Measurements from ENCODE around the gene CEP135. TPM values are rescaled to one million over a fixed set of nuclear protein-coding genes. Genes with fewer than 3 reads are reported as not detected.
"Not testable (repeated sequence)": the region's sequence is repeated elsewhere in the genome, so short reads cannot be mapped to it uniquely, and the experiment has no call there.

The CEP135 gene
- total RNA-seq, 2 experiments from 2014 or later, result 18.0 to 18.8 TPM

- H3K9me3 Mint-ChIP-seq; H3K36me3 Mint-ChIP-seq (ENCODE audit: low read depth); DNase-seq; H3K27me3 Mint-ChIP-seq; H3K4me1 Mint-ChIP-seq; CTCF ChIA-PET; H3K27ac Mint-ChIP-seq; POLR2A ChIA-PET; H3K4me3 Mint-ChIP-seq: not testable (repeated sequence)
Observed at GRCh38 chr4:56072730-56073129, 124.0 kb downstream of the CEP135 start.

- ChIA-PET CTCF (no interaction called here), POLR2A (no interaction called here)
- no peak overlapping the region for H3K4me3 Mint-ChIP-seq
Observed at GRCh38 chr4:56077676-56078075, 128.9 kb downstream of the CEP135 start.

DNA sequence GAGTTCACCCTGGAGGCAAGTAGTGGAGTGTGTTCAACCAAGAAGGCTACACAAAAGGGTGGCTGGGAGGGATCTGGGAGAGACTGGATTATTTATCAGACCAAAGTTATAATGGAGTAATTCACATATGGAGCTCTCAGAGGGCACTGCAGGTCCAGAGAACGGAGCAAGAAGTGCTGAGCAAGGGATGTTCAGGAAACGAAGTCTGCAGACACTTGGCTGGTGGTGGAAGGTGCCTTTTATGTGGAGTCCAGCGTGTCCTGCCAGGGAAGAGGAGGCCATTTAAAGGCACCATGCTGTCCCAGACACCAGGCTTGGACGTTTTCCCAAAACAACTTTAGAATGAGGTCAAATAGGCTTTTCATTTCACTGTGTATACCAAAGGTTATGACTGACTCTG is 130.1 kb downstream of the CEP135 start:
- H3K4me1 Mint-ChIP-seq, result no peaks in the 10 kb centered on the region
- no peak overlapping the region for H3K27ac Mint-ChIP-seq
- POLR2A ChIA-PET, result no interaction called here
- H3K9me3 Mint-ChIP-seq, result no peaks in the 10 kb centered on the region
- CTCF ChIA-PET, result no interaction called here
- DNase-seq, result no peak
- no peak overlapping the region for H3K4me3 Mint-ChIP-seq
- no peaks in the 10 kb centered on the region for H3K36me3 Mint-ChIP-seq (ENCODE audit: low read depth)
- peaks cover 5% of the 10 kb centered on the region for H3K27me3 Mint-ChIP-seq

More at GRCh38 chr4:56077676-56078075, 128.9 kb downstream of the CEP135 start:
- no peak overlapping the region for H3K27ac Mint-ChIP-seq
- no peaks in the 10 kb centered on the region for H3K36me3 Mint-ChIP-seq (ENCODE audit: low read depth)
- H3K4me1 Mint-ChIP-seq, result no peaks in the 10 kb centered on the region
- peaks cover 7% of the 10 kb centered on the region for H3K27me3 Mint-ChIP-seq
- no peak for DNase-seq
- H3K9me3 Mint-ChIP-seq, result no peaks in the 10 kb centered on the region

DNA sequence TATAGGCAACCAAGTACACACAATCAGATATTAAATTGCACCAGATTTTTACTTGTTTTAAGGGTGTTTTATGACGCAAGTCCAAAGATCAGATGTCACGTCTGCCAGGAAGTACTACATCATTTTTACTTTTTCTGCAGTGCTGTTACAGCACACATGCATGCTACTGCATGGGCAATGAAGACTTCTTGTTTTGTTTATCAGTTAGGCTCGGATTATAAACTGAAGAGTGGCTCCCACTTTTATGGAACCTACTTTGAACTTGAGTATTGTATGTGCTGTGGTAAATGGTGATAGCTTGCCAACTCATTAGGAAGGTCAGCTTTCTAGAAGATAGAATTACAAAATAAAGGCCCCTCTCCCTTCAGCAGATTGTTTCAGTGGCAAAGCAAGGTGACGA is 131.6 kb downstream of the CEP135 start:
- H3K4me1 Mint-ChIP-seq, result no peaks in the 10 kb centered on the region
- peaks cover 5% of the 10 kb centered on the region for H3K27me3 Mint-ChIP-seq
- ChIA-PET POLR2A (no interaction called here), CTCF (no interaction called here)
- DNase-seq, result no peak
- H3K9me3 Mint-ChIP-seq, result no peaks in the 10 kb centered on the region
- no peaks in the 10 kb centered on the region for H3K36me3 Mint-ChIP-seq (ENCODE audit: low read depth)
- H3K4me3 Mint-ChIP-seq, result no peak overlapping the region
- no peak overlapping the region for H3K27ac Mint-ChIP-seq

DNA sequence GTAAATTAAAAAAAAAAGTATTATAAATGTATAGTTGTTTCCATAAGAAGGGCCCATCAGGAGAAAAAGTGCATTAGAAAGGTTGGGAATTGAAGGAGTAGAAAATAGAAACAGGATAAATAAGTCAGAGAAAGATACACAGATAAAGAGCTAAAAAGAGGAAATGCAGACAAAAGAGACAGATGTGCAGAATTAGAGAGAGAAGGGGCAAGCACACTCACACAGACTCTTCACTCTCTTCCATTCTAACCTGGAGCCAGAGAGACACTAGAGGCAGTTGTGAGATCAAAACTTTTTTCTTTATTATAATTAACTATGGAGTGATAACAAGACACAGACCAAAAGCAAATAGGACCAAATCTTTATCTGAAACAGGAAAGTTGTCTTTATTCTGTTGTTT is 134.1 kb downstream of the CEP135 start:
- no peaks in the 10 kb centered on the region for H3K4me1 Mint-ChIP-seq
- H3K36me3 Mint-ChIP-seq (ENCODE audit: low read depth), result no peaks in the 10 kb centered on the region
- ChIA-PET POLR2A (no interaction called here), CTCF (interaction anchor here (1.0 kb wide), 1 partner anchor 134 kb away, joined by 3 read pairs; the partner anchor contains the start of gene CEP135)
- DNase-seq, result no peak
- H3K27me3 Mint-ChIP-seq, result peaks cover 5% of the 10 kb centered on the region
- H3K4me3 Mint-ChIP-seq, result no peak overlapping the region
- no peak overlapping the region for H3K27ac Mint-ChIP-seq
- H3K9me3 Mint-ChIP-seq, result no peaks in the 10 kb centered on the region

Other genes starting within 250 kb of the CEP135 start
- not detected for gene EXOC1L, start 129.2 kb upstream of the CEP135 start, total RNA-seq
- 10 to 100 TPM; 34.5 to 37.2 TPM for gene EXOC1, start 95.3 kb upstream of the CEP135 start, total RNA-seq

All from activated CD4-positive, alpha-beta memory T cell treated with anti-CD3 and anti-CD28 coated beads, Interleukin-2, amount 10 ng/mL, durations not matched to agents 7 days and 5 days (primary cell).